ENCODE data around the gene WDFY3.

- TF ChIP-seq, protein P1, sequence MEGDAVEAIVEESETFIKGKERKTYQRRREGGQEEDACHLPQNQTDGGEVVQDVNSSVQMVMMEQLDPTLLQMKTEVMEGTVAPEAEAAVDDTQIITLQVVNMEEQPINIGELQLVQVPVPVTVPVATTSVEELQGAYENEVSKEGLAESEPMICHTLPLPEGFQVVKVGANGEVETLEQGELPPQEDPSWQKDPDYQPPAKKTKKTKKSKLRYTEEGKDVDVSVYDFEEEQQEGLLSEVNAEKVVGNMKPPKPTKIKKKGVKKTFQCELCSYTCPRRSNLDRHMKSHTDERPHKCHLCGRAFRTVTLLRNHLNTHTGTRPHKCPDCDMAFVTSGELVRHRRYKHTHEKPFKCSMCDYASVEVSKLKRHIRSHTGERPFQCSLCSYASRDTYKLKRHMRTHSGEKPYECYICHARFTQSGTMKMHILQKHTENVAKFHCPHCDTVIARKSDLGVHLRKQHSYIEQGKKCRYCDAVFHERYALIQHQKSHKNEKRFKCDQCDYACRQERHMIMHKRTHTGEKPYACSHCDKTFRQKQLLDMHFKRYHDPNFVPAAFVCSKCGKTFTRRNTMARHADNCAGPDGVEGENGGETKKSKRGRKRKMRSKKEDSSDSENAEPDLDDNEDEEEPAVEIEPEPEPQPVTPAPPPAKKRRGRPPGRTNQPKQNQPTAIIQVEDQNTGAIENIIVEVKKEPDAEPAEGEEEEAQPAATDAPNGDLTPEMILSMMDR (conservative IDR thresholded peaks at IDR 0.05) = no peak
- no peak for TF ChIP-seq ZFX (IDR thresholded peaks at IDR 0.05)
Measured at GRCh38 chr4:84648178-84648577, 318.3 kb downstream of the WDFY3 start.

Data from C4-2B (cell line).